ENCODE measurements around the gene OR11H6.
"Not testable (repeated sequence)": the region's sequence is repeated elsewhere in the genome, so short reads cannot be mapped to it uniquely, and the experiment has no call there.

OR11H6 gene

DNA sequence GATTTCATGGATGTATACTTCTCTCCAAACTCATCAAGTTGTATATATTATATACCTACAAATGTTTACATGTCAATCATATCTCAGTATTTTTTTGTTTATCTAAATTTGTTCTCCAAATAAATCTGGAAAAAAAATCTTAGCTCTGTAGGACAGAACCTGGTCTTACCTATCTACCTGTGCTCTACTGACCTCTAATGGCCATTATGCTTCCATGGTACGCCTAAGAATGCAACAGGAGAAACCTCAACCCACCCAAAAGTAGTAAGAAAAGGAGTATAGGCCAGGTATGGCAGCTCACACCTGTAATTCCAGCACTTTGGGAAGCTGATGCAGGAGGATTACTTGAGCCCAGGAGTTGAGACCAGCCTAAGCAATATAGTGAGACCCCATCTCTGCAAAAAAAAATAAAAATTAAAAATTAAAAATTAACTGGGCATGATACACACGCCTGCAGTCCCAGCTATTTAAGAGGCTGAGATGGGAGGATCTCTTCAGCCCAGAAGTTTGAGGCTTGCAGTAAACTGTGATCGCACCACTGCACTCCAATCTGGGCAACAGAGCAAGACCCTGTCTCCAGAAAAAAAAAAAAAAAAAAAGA, 24.2 kb downstream of the OR11H6 start:
- no peak overlapping the region for H3K4me3 ChIP-seq (replicated peaks in 1 of 2; ENCODE audit: low read depth in 2 of 2, low read length in 2 of 2)
- TF ChIP-seq CTCF (IDR thresholded peaks at IDR 0.05; ENCODE audit: low read depth, low read length) = no peak
- DNase-seq (ENCODE audit: low read depth in 2 of 2) = peak in 1 of 2 donors; percentile 5

DNA sequence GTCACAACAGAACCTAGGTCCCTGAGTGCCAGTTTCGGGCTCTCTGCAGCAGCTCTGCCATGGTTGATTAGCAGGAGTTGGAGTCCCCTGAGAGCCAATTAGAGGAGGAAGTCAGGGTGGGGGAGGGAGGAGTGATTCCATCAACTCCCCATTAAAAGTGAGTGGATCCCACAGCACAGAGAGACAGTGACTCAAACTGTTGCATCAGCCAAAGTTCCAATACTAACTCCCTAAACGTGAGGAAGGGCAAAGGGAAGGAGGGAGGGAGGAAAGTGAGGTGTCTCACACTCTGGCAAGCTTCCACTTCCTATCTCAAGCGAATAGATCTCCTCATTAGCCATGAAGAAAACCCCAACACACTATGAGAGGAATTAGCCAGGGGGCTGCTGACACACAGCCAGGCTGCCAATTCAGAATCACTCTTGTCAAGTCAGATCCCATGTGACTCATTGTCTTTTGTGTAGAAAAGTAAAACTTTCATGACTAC, 39.2 kb downstream of the OR11H6 start:
- no peak for TF ChIP-seq CTCF (IDR thresholded peaks at IDR 0.05; ENCODE audit: low read depth, low read length)
- H3K4me3 ChIP-seq (replicated peaks in 1 of 2; ENCODE audit: low read depth in 2 of 2, low read length in 2 of 2) = no peak overlapping the region
- peak; percentile 53 to 75 for DNase-seq (ENCODE audit: low read depth in 2 of 2)

GRCh38 chr14:20264361-20264760, 40.9 kb downstream of the OR11H6 start:
- DNase-seq (ENCODE audit: low read depth in 2 of 2); H3K4me3 ChIP-seq (replicated peaks in 1 of 2; ENCODE audit: low read depth in 2 of 2, low read length in 2 of 2): not testable (repeated sequence)

GRCh38 chr14:20274062-20274461, 50.6 kb downstream of the OR11H6 start:
- H3K4me3 ChIP-seq (replicated peaks in 1 of 2; ENCODE audit: low read depth in 2 of 2, low read length in 2 of 2) = no peak overlapping the region
- DNase-seq (ENCODE audit: low read depth in 2 of 2) = no peak
- TF ChIP-seq CTCF (IDR thresholded peaks at IDR 0.05; ENCODE audit: low read depth, low read length) = no peak

Data from cardiac fibroblast (primary cell).